Smooth muscle cell (in vitro differentiated cells): ENCODE data around the gene PRAME. TPM values are rescaled to one million over a fixed set of nuclear protein-coding genes. Genes with fewer than 3 reads are reported as not detected.
A peak's percentile ranks its signal among the peaks of the same experiment; 100 is the strongest.

Experiments
- DNase-seq: peaks from one replicate; lab custom pipeline; 2025; ENCODE audit not compliant: unreplicated experiment; lab: John Stamatoyannopoulos, UW
- H2AFZ ChIP-seq: fragments of 200-600 bp; sonication (generic); 2 replicates; pipeline ENCODE4 v1.6.0; 2016; ENCODE audit warnings: antibody characterized with exemption, low read depth, mild to moderate bottlenecking
- H3F3A ChIP-seq: fragments of 200-600 bp; sonication (generic); 2 replicates; pipeline ENCODE4 v1.6.0; 2017; ENCODE audit warnings: antibody characterized with exemption, low read depth
- H3K27ac ChIP-seq: fragments of 200-600 bp; sonication (generic); 2 replicates; pipeline ENCODE4 v1.5.1; 2016; ENCODE audit warnings: low read depth, mild to moderate bottlenecking
- H3K27me3 ChIP-seq: fragments of 200-600 bp; sonication (generic); 2 replicates; pipeline ENCODE4 v1.6.1; 2016; ENCODE audit warnings: low read depth, mild to moderate bottlenecking
- H3K36me3 ChIP-seq: fragments of 200-600 bp; sonication (generic); 2 replicates; pipeline ENCODE4 v1.5.1; 2016; ENCODE audit warnings: low read depth
- H3K4me1 ChIP-seq: fragments of 200-600 bp; sonication (generic); 2 replicates; pipeline ENCODE4 v1.5.1; 2016; ENCODE audit warnings: low read depth
- H3K4me2 ChIP-seq: fragments of 200-600 bp; sonication (generic); 2 replicates; pipeline ENCODE4 v1.6.0; 2016; ENCODE audit warnings: mild to moderate bottlenecking
- H3K4me3 ChIP-seq: fragments of 200-600 bp; sonication (generic); 2 replicates; pipeline ENCODE4 v1.5.1; 2016; ENCODE audit warnings: mild to moderate bottlenecking
- H3K79me2 ChIP-seq: fragments of 200-600 bp; sonication (generic); 2 replicates; pipeline ENCODE4 v1.6.0; 2016; ENCODE audit warnings: low read depth, mild to moderate bottlenecking
- H3K9ac ChIP-seq: fragments of 200-600 bp; sonication (generic); 2 replicates; pipeline ENCODE4 v1.6.0; 2016; ENCODE audit warnings: low read depth
- H3K9me3 ChIP-seq: fragments of 200-600 bp; sonication (generic); replicated peaks from 2 replicates; pipeline ENCODE4 v1.5.1; 2016; ENCODE audit warnings: low read depth
- H4K20me1 ChIP-seq: fragments of 200-600 bp; sonication (generic); 2 replicates; pipeline ENCODE4 v1.6.0; 2016; ENCODE audit warnings: low read depth
- CTCF ChIP-seq: fragments of 200-600 bp; sonication (generic); IDR thresholded peaks from 2 replicates; pipeline ENCODE4 v1.5.1; 2017; ENCODE audit warnings: borderline replicate concordance, mild to moderate bottlenecking, antibody characterized with exemption; ENCODE audit not compliant: insufficient read depth, poor library complexity, severe bottlenecking
- WGBS: methylation state at CpG from one replicate; pipeline ENCODE4 v1.1.7; 2016; ENCODE audit warnings: low lambda C conversion rate; 5-methylcytosine and 5-hydroxymethylcytosine counted together
- polyA plus RNA-seq: library from polyadenylated mRNA; unstranded; fragments of >200 nt; fragmentation: Nextera tagmentation; extraction: Ambion mirVana; gene quantifications from 2 replicates; pipeline ENCODE4 v1.2.1, GENCODE V29; 2016
- total RNA-seq: library from RNA; depleted of rRNA; stranded (reverse); fragments of >200 nt; gene quantifications from 2 replicates; pipeline ENCODE4 v1.2.3, GENCODE V29; 2014

The PRAME gene
- total and polyA plus RNA-seq, 2 experiments from 2014 or later, result not detected

GRCh38 chr22:22576244-22576988 lies 17.4 kb upstream of the PRAME start:
- 33% methylated on average over 8 of the region's 8 CpGs for WGBS

GRCh38 chr22:22574361-22574760 lies 15.3 kb upstream of the PRAME start:
- no peaks in the 10 kb centered on the region for H3K9me3 ChIP-seq
- no peak overlapping the region for H3K4me2 ChIP-seq
- H2AFZ ChIP-seq, result no peak overlapping the region
- no peak overlapping the region for H3K27ac ChIP-seq
- peaks cover 78% of the 10 kb centered on the region for H3K27me3 ChIP-seq
- no peaks in the 10 kb centered on the region for H3F3A ChIP-seq
- no peaks in the 10 kb centered on the region for H4K20me1 ChIP-seq
- DNase-seq, result no peak
- TF ChIP-seq CTCF, result no peak
- no peaks in the 10 kb centered on the region for H3K36me3 ChIP-seq
- H3K4me1 ChIP-seq, result no peaks in the 10 kb centered on the region
- H3K9ac ChIP-seq, result no peak overlapping the region
- H3K79me2 ChIP-seq, result no peaks in the 10 kb centered on the region
- no peak overlapping the region for H3K4me3 ChIP-seq

More at GRCh38 chr22:22576244-22576988, 17.4 kb upstream of the PRAME start:
- peak; percentile 76 for TF ChIP-seq CTCF
- no peak for DNase-seq
- Histone ChIP-seq H3K9me3 (no peaks in the 10 kb centered on the region), H3K9ac (no peak overlapping the region), H3K27ac (no peak overlapping the region), H3K79me2 (no peaks in the 10 kb centered on the region), H4K20me1 (no peaks in the 10 kb centered on the region), H3K4me2 (no peak overlapping the region), H3K27me3 (peaks cover 64% of the 10 kb centered on the region), H3F3A (no peaks in the 10 kb centered on the region), H2AFZ (no peak overlapping the region), H3K4me3 (no peak overlapping the region), H3K36me3 (no peaks in the 10 kb centered on the region), H3K4me1 (no peaks in the 10 kb centered on the region)

GRCh38 chr22:22573047-22573889 lies 14.2 kb upstream of the PRAME start:
- no peaks in the 10 kb centered on the region for H3K79me2 ChIP-seq
- no peaks in the 10 kb centered on the region for H3K4me1 ChIP-seq
- no peak overlapping the region for H3K9ac ChIP-seq
- no peak overlapping the region for H3K27ac ChIP-seq
- H4K20me1 ChIP-seq, result no peaks in the 10 kb centered on the region
- WGBS, result 54% methylated on average over 8 of the region's 8 CpGs
- no peak overlapping the region for H3K4me2 ChIP-seq
- no peak overlapping the region for H3K4me3 ChIP-seq
- peaks cover 89% of the 10 kb centered on the region for H3K27me3 ChIP-seq
- no peak for DNase-seq
- no peak overlapping the region for H2AFZ ChIP-seq
- H3K36me3 ChIP-seq, result no peaks in the 10 kb centered on the region
- no peaks in the 10 kb centered on the region for H3K9me3 ChIP-seq
- H3F3A ChIP-seq, result no peaks in the 10 kb centered on the region
- no peak for TF ChIP-seq CTCF
